ENCODE data around the gene KANK4.

DNA sequence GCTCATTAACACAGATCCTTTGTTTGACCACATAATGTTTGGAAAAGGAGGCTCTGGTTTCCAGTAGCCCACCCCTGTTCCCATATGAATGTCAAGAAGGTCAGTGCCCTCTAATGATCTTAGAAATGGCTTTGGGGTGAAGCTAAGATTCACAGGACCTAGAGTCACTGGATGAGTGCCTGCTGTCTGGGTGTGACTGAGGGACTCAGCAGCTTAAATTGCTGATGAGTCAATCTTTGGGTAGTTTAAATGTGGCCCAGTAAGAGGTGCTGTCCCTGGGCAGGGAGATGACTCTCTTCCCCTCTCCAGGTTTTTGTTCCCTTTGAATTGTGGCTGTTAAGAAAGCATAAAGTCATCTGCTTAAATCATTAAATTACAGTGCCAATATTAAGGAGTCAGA is 74.0 kb downstream of the KANK4 start:
- TF ChIP-seq, protein P1, sequence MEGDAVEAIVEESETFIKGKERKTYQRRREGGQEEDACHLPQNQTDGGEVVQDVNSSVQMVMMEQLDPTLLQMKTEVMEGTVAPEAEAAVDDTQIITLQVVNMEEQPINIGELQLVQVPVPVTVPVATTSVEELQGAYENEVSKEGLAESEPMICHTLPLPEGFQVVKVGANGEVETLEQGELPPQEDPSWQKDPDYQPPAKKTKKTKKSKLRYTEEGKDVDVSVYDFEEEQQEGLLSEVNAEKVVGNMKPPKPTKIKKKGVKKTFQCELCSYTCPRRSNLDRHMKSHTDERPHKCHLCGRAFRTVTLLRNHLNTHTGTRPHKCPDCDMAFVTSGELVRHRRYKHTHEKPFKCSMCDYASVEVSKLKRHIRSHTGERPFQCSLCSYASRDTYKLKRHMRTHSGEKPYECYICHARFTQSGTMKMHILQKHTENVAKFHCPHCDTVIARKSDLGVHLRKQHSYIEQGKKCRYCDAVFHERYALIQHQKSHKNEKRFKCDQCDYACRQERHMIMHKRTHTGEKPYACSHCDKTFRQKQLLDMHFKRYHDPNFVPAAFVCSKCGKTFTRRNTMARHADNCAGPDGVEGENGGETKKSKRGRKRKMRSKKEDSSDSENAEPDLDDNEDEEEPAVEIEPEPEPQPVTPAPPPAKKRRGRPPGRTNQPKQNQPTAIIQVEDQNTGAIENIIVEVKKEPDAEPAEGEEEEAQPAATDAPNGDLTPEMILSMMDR (conservative IDR thresholded peaks at IDR 0.05; ENCODE audit: low read length): no peak
- no peak for TF ChIP-seq EZH2phosphoT487 (IDR thresholded peaks at IDR 0.05; ENCODE audit: borderline replicate concordance)

Measured in Loucy (cell line).